Left ventricle myocardium inferior (tissue), 1 donor: Measurements from ENCODE around the gene RYR2. TPM values are rescaled to one million over a fixed set of nuclear protein-coding genes. Genes with fewer than 3 reads are reported as not detected.

Experiments used
- DNase-seq: peaks from one replicate; pipeline ENCODE4 v3.0.0-alpha.2; 2020
- H3K27ac ChIP-seq: fragments of 200-600 bp; replicated peaks from 2 replicates; pipeline ENCODE4 v1.8.0; 2021
- H3K27me3 ChIP-seq: fragments of 200-600 bp; 2 replicates; pipeline ENCODE4 v1.8.0; 2021; ENCODE audit warnings: low read depth
- H3K36me3 ChIP-seq: fragments of 200-600 bp; 2 replicates; pipeline ENCODE4 v1.8.0; 2021
- H3K4me1 ChIP-seq: fragments of 200-600 bp; 2 replicates; pipeline ENCODE4 v1.8.0; 2021
- H3K4me3 ChIP-seq: fragments of 200-600 bp; 2 replicates; pipeline ENCODE4 v1.8.0; 2021; ENCODE audit warnings: mild to moderate bottlenecking, moderate library complexity
- H3K9me3 ChIP-seq: fragments of 200-600 bp; replicated peaks from 2 replicates; pipeline ENCODE4 v1.8.0; 2021
- intact Hi-C: fragments of 100-400 bp; cut with micrococcal nuclease; formaldehyde crosslinking; loops from one replicate; pipeline ENCODE4 v1.11.0; 2022
- total RNA-seq: library from RNA; stranded (reverse); fragmentation: NEBNext Ultra II Directional; extraction: Animal tissue kit (Norgen Biotek cat#: 25700); gene quantifications from one replicate; pipeline ENCODE4 v1.2.1, GENCODE V29; 2021
- TF ChIP-seq, protein P1 (sequence below): fragments of 200-600 bp; IDR thresholded peaks from 2 replicates; pipeline ENCODE4 v1.8.0; 2021; ENCODE audit warnings: antibody characterized with exemption, mild to moderate bottlenecking, borderline replicate concordance
- donor health status: DM: no; HTN: yes; CAD: no; lungs with severe emphysema.

RYR2 gene
- total RNA-seq, 1 donor from 2014 or later: 783 TPM

DNA sequence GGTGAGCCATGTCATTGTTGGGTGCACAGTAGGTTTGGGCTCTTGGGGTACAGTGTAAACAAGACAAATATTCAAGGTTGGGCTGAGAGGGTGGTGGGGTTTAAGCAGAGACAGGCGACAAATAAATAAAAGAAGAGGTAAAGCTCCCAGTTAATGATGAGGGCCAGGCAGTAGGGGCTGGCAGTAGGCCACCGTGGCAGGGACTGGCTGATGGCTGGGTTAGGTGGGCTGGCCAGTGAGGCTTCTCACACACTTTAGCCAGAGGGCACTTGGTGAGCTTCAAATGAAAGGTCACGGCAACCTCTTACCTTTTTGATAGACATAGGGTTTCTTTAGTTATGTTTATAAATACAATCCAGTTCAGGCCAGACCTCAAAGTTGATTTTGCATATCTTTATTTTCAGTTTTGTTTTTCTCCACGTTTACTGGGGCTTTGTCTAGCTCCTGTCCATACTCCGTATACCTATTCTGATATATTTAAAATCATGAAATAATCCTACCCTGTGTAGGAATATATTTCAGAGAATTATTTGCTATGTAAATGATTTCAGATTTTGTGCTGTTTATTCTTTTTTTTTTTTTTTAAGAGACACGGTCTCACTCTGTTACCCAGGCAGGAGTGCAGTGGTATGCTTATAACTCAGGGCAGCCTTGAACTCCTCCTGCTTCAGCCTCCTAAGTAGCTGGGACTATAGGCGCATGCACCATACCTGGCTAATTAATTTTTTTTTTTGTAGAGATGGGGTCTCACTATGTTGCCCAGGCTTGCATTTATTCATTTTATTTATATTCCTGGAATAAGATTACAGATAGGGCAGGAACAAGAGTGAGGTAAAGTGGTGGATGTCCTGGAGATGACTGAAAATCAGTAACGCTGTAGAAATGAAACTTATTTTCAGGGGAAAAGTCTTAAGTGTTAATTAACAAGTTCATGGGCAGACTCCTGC, 122.7 kb downstream of the RYR2 start:
- H3K4me3 ChIP-seq: peak overlapping the region; percentile 27
- H3K9me3 ChIP-seq: no peaks in the 10 kb centered on the region
- intact Hi-C loops: no loop called here
- no peaks in the 10 kb centered on the region for H3K27me3 ChIP-seq
- DNase-seq: no peak
- TF ChIP-seq, protein P1, sequence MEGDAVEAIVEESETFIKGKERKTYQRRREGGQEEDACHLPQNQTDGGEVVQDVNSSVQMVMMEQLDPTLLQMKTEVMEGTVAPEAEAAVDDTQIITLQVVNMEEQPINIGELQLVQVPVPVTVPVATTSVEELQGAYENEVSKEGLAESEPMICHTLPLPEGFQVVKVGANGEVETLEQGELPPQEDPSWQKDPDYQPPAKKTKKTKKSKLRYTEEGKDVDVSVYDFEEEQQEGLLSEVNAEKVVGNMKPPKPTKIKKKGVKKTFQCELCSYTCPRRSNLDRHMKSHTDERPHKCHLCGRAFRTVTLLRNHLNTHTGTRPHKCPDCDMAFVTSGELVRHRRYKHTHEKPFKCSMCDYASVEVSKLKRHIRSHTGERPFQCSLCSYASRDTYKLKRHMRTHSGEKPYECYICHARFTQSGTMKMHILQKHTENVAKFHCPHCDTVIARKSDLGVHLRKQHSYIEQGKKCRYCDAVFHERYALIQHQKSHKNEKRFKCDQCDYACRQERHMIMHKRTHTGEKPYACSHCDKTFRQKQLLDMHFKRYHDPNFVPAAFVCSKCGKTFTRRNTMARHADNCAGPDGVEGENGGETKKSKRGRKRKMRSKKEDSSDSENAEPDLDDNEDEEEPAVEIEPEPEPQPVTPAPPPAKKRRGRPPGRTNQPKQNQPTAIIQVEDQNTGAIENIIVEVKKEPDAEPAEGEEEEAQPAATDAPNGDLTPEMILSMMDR: no peak
- H3K36me3 ChIP-seq: no peaks in the 10 kb centered on the region
- peak overlapping the region; percentile 60 for H3K27ac ChIP-seq
- peaks cover 74% of the 10 kb centered on the region for H3K4me1 ChIP-seq

DNA sequence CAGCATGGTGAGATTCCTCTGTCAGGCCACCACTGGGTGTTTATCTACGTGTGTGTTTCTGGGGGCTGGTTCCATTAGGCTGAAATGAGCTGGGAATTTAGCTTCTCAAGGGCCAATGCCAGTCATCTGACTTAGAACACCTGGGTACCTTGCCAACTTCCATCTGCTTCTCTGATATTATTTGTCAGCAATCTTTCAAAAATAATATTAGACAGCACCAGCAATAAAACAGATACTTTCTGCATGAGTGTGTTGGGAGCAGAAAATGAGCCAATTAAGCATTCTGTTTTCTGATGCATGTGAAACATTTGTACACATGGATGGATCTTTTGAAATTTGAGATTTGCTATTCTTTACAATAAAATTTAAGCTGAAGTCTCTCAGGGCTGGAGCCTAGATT, 124.1 kb downstream of the RYR2 start:
- no peaks in the 10 kb centered on the region for H3K27me3 ChIP-seq
- DNase-seq: no peak
- H3K27ac ChIP-seq: peak overlapping the region; percentile 60
- no peaks in the 10 kb centered on the region for H3K36me3 ChIP-seq
- no peak overlapping the region for H3K4me3 ChIP-seq
- intact Hi-C loops: no loop called here
- TF ChIP-seq, protein P1: no peak
- peaks cover 85% of the 10 kb centered on the region for H3K4me1 ChIP-seq
- no peaks in the 10 kb centered on the region for H3K9me3 ChIP-seq

DNA sequence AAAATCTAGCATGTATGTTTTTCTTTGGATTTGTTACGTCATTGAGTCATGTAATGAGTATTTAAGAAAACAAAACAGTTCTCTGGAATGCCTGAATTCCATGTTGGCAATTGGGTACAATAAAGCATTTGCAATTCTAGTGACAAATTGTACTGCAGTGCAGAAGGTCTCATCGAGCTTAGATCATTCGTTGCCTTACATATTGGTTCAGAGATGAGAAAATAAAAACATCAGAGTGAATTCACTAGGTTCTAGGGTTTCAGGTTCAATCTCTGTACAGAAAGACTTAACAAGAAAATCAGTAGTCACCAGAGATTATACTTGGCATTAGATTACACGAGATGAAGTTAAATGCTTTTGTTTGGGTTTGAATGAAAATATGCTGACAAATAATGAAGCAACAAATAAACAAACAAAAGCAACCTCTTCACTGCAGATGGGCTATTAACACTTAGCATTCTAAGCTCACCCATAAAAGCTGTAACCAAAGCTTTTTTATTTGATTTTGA, 124.7 kb downstream of the RYR2 start:
- intact Hi-C loops: no loop called here
- H3K9me3 ChIP-seq: no peaks in the 10 kb centered on the region
- H3K4me3 ChIP-seq: no peak overlapping the region
- peaks cover 88% of the 10 kb centered on the region for H3K4me1 ChIP-seq
- no peak for DNase-seq
- no peaks in the 10 kb centered on the region for H3K36me3 ChIP-seq
- H3K27me3 ChIP-seq: no peaks in the 10 kb centered on the region
- TF ChIP-seq, protein P1: no peak
- H3K27ac ChIP-seq: peak overlapping the region; percentile 60

DNA sequence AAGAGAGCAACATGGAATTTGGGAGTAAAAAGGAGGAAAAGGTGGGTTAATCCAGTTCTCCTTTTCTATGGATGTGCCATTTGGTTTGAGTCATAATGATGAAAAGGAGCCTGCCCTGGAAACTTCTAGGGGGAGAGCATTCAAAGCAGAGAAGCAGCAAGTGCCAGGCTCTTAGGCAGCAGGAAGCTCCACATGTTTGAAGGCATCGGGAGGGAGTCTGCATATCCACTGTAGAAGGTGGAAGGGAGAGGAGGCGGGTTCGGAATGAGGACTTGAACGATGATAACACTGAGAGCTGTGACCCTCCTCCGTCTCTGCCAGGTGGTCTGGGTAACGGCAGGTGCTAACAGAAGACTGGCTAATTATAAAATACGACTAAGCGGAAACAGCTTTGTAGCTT, 128.2 kb downstream of the RYR2 start:
- intact Hi-C loops: no loop called here

DNA sequence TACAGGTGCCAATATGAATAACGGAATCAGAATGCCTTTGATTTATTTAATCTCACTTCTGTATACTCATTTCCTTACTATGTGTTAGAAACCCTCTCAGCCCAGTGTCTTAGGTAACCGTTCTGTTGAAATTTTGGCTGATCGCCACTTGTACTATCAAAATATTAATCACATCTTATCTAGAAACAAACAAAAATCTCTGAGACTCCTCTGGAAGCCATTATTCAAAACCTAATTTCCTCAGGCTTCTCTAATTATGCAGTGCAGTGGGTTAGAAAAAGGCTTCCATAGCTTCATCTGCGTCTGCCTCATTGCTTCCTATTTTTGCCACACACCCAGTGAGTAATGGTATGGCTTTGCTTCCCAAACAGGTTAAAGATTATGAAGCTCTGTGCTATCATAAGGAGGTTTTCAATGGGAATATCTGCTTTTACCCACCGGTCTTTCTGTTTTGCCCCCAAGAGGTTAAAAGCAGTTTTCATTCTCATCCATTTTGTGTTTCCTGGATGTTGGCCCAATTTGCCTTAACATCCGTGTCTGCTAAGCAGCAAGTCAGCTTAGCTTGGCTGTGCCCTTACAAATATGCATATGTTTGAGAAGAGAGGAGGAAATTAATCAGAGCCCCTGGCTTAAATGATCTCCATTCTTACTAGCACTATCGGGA, 129.6 kb downstream of the RYR2 start:
- Histone ChIP-seq H3K27me3 (no peaks in the 10 kb centered on the region), H3K9me3 (no peaks in the 10 kb centered on the region), H3K27ac (peak overlapping the region; percentile 10), H3K4me3 (peak overlapping the region; percentile 8), H3K36me3 (no peaks in the 10 kb centered on the region), H3K4me1 (peaks cover 71% of the 10 kb centered on the region)
- TF ChIP-seq, protein P1: no peak
- intact Hi-C loops: no loop called here
- DNase-seq: no peak

More for the DNA sequence above, 128.2 kb downstream of the RYR2 start:
- Histone ChIP-seq H3K27ac (no peak overlapping the region), H3K9me3 (no peaks in the 10 kb centered on the region), H3K36me3 (no peaks in the 10 kb centered on the region), H3K27me3 (no peaks in the 10 kb centered on the region), H3K4me3 (peak overlapping the region; percentile 2), H3K4me1 (peaks cover 84% of the 10 kb centered on the region)
- TF ChIP-seq, protein P1: no peak
- no peak for DNase-seq
